ENCODE results near the gene PSKH1. TPM values are rescaled to one million over a fixed set of nuclear protein-coding genes. Genes with fewer than 3 reads are reported as not detected.

Gene PSKH1
- total RNA-seq, 1 experiment from 2014 or later, result 21.7 TPM

- no peaks in the 10 kb centered on the region for H3K9me3 Mint-ChIP-seq (ENCODE audit: unreplicated experiment)
- no peak overlapping the region for H3K4me3 Mint-ChIP-seq (ENCODE audit: unreplicated experiment)
- H3K27me3 Mint-ChIP-seq (ENCODE audit: insufficient read depth, unreplicated experiment), result no peaks in the 10 kb centered on the region
- no TSS peak for BruUV-seq (replicated peaks)
- H3K36me3 Mint-ChIP-seq (ENCODE audit: insufficient read depth, unreplicated experiment), result no peaks in the 10 kb centered on the region
- POLR2A ChIA-PET, result interaction anchor here (1.1 kb wide), 1 partner anchor 9 kb away, joined by 5 read pairs; no protein-coding TSS in a partner anchor
- CTCF ChIA-PET, result interaction anchor here (0.6 kb wide), 1 partner anchor 17 kb away, joined by 3 read pairs; no protein-coding TSS in a partner anchor
- H3K4me1 Mint-ChIP-seq (ENCODE audit: insufficient read depth, unreplicated experiment), result no peaks in the 10 kb centered on the region
- intact Hi-C loops (cut with micrococcal nuclease), result no loop called here
- no peak overlapping the region for H3K27ac Mint-ChIP-seq (ENCODE audit: low read depth, unreplicated experiment)
- TF ChIP-seq CTCF (IDR thresholded peaks at IDR 0.05; ENCODE audit: unreplicated experiment), result no peak
- no peak for DNase-seq (ENCODE audit: unreplicated experiment)
Observed at GRCh38 chr16:67975321-67976105, 82.5 kb downstream of the PSKH1 start.

GRCh38 chr16:67976205-67976604 is 83.2 kb downstream of the PSKH1 start:
- H3K4me3 Mint-ChIP-seq (ENCODE audit: unreplicated experiment), result no peak overlapping the region
- ChIA-PET POLR2A (interaction anchor here (0.6 kb wide), 1 partner anchor 70 kb away, joined by 3 read pairs; no protein-coding TSS in a partner anchor), CTCF (no interaction called here)
- no peak overlapping the region for H3K27ac Mint-ChIP-seq (ENCODE audit: low read depth, unreplicated experiment)
- H3K36me3 Mint-ChIP-seq (ENCODE audit: insufficient read depth, unreplicated experiment), result no peaks in the 10 kb centered on the region
- H3K9me3 Mint-ChIP-seq (ENCODE audit: unreplicated experiment), result no peaks in the 10 kb centered on the region
- H3K4me1 Mint-ChIP-seq (ENCODE audit: insufficient read depth, unreplicated experiment), result no peaks in the 10 kb centered on the region
- DNase-seq (ENCODE audit: unreplicated experiment), result no peak
- no TSS peak for BruUV-seq (replicated peaks)
- no peak for TF ChIP-seq CTCF (IDR thresholded peaks at IDR 0.05; ENCODE audit: unreplicated experiment)
- H3K27me3 Mint-ChIP-seq (ENCODE audit: insufficient read depth, unreplicated experiment), result no peaks in the 10 kb centered on the region
- intact Hi-C loops (cut with micrococcal nuclease), result no loop called here

GRCh38 chr16:67977005-67977404 is 84.0 kb downstream of the PSKH1 start:
- CTCF ChIA-PET, result no interaction called here
- no peak for DNase-seq (ENCODE audit: unreplicated experiment)
- no peaks in the 10 kb centered on the region for H3K4me1 Mint-ChIP-seq (ENCODE audit: insufficient read depth, unreplicated experiment)
- H3K9me3 Mint-ChIP-seq (ENCODE audit: unreplicated experiment), result no peaks in the 10 kb centered on the region
- no TSS peak for BruUV-seq (replicated peaks)
- TF ChIP-seq CTCF (IDR thresholded peaks at IDR 0.05; ENCODE audit: unreplicated experiment), result no peak
- H3K27ac Mint-ChIP-seq (ENCODE audit: low read depth, unreplicated experiment), result no peak overlapping the region
- intact Hi-C loops (cut with micrococcal nuclease), result no loop called here
- H3K36me3 Mint-ChIP-seq (ENCODE audit: insufficient read depth, unreplicated experiment), result no peaks in the 10 kb centered on the region
- H3K27me3 Mint-ChIP-seq (ENCODE audit: insufficient read depth, unreplicated experiment), result no peaks in the 10 kb centered on the region
- POLR2A ChIA-PET, result no interaction called here
- H3K4me3 Mint-ChIP-seq (ENCODE audit: unreplicated experiment), result no peak overlapping the region

- Mint-ChIP-seq H3K4me3 (ENCODE audit: unreplicated experiment) (no peak overlapping the region), H3K27ac (ENCODE audit: low read depth, unreplicated experiment) (no peak overlapping the region), H3K36me3 (ENCODE audit: insufficient read depth, unreplicated experiment) (no peaks in the 10 kb centered on the region), H3K9me3 (ENCODE audit: unreplicated experiment) (no peaks in the 10 kb centered on the region), H3K4me1 (ENCODE audit: insufficient read depth, unreplicated experiment) (no peaks in the 10 kb centered on the region), H3K27me3 (ENCODE audit: insufficient read depth, unreplicated experiment) (no peaks in the 10 kb centered on the region)
- no peak for DNase-seq (ENCODE audit: unreplicated experiment)
- CTCF ChIA-PET, result interaction anchor here (1.1 kb wide), 2 partner anchors 16 to 18 kb away, joined by 3 read pairs; no protein-coding TSS in a partner anchor
- POLR2A ChIA-PET, result interaction anchor here (0.8 kb wide), 1 partner anchor 11 kb away, joined by 3 read pairs; no protein-coding TSS in a partner anchor
- no TSS peak for BruUV-seq (replicated peaks)
- TF ChIP-seq CTCF (IDR thresholded peaks at IDR 0.05; ENCODE audit: unreplicated experiment), result no peak
- intact Hi-C loops (cut with micrococcal nuclease), result no loop called here
Observed at GRCh38 chr16:67977469-67978227, 84.6 kb downstream of the PSKH1 start.
